HepG2 (cell line): ENCODE data around the gene PWWP2A.
A peak's percentile ranks its signal among the peaks of the same experiment; 100 is the strongest.

Experiments
- HMG20B ChIP-seq: conservative IDR thresholded peaks from 2 replicates; pipeline ENCODE4 v1.6.1; 2016; ENCODE audit warnings: missing genetic modification reagents, missing compliant biosample characterization
- POLR2A ChIP-seq, 2 experiments: IDR thresholded peaks; 2 replicates each; pipeline ENCODE4 v1.6.1; 2011; ENCODE audit warnings: low read depth in 2 of 2, low read length in 2 of 2, mild to moderate bottlenecking in 1 of 2, moderate library complexity in 1 of 2; ENCODE audit not compliant: insufficient read depth in 1 of 2
- POLR2AphosphoS2 ChIP-seq: IDR thresholded peaks from 2 replicates; pipeline ENCODE4 v1.6.1; 2011; ENCODE audit warnings: low read depth, low read length, improper control_type of control experiment
- ZNF24 ChIP-seq: fragments of 450-650 bp; IDR thresholded peaks from 2 replicates; pipeline ENCODE4 v1.6.1; 2017; ENCODE audit warnings: antibody characterized with exemption, mild to moderate bottlenecking
- ZNF7 ChIP-seq: IDR thresholded peaks from 2 replicates; pipeline ENCODE4 v1.6.1; 2016; ENCODE audit warnings: missing biosample characterization, missing genetic modification reagents

GRCh38 chr5:160119905-160120266 lies 636 bp upstream of the PWWP2A start:
- no peak for TF ChIP-seq ZNF24
- peak; percentile 100 for TF ChIP-seq HMG20B
- TF ChIP-seq POLR2AphosphoS2, result no peak
- no peak for TF ChIP-seq POLR2A (IDR thresholded peaks at IDR 0.05; ENCODE audit: insufficient read depth in 1 of 2, low read depth in 2 of 2, low read length in 2 of 2)
- TF ChIP-seq ZNF7 (CRISPR knock-in tag), result no peak
